GM23248 (cell line): ENCODE measurements around the gene NPAS1. TPM values are rescaled to one million over a fixed set of nuclear protein-coding genes. Genes with fewer than 3 reads are reported as not detected.

ENCODE experiments used
- DNase-seq: peaks from one replicate; pipeline ENCODE4 v3.0.0-alpha.2; 2015
- H2AFZ ChIP-seq: fragments of 200-600 bp; sonication (generic); 2 replicates; pipeline ENCODE4 v1.6.1; 2016; ENCODE audit warnings: antibody characterized with exemption
- H3F3A ChIP-seq: fragments of 200-600 bp; sonication (generic); 2 replicates; pipeline ENCODE4 v1.6.1; 2016; ENCODE audit warnings: mild to moderate bottlenecking, antibody characterized with exemption, mixed run types; ENCODE audit not compliant: insufficient read depth
- H3K27ac ChIP-seq: fragments of 200-600 bp; sonication (generic); 2 replicates; pipeline ENCODE4 v1.5.1; 2016; ENCODE audit warnings: mild to moderate bottlenecking
- H3K27me3 ChIP-seq: fragments of 200-600 bp; sonication (generic); replicated peaks from 2 replicates; pipeline ENCODE4 v1.6.1; 2016; ENCODE audit warnings: mild to moderate bottlenecking; ENCODE audit not compliant: insufficient read depth
- H3K36me3 ChIP-seq: fragments of 200-600 bp; sonication (generic); 2 replicates; pipeline ENCODE4 v1.6.1; 2016; ENCODE audit warnings: low read depth, mild to moderate bottlenecking
- H3K4me1 ChIP-seq: fragments of 200-600 bp; sonication (generic); 2 replicates; pipeline ENCODE4 v1.6.1; 2016; ENCODE audit warnings: mild to moderate bottlenecking; ENCODE audit not compliant: insufficient read depth
- H3K4me2 ChIP-seq: fragments of 200-600 bp; sonication (generic); one replicate; pipeline ENCODE4 v1.6.1; 2016; ENCODE audit warnings: mild to moderate bottlenecking; ENCODE audit not compliant: unreplicated experiment
- H3K4me3 ChIP-seq: fragments of 200-600 bp; sonication (generic); 2 replicates; pipeline ENCODE4 v1.5.1; 2016; ENCODE audit warnings: mild to moderate bottlenecking
- H3K79me2 ChIP-seq: fragments of 200-600 bp; sonication (generic); 2 replicates; pipeline ENCODE4 v1.6.1; 2016; ENCODE audit warnings: mild to moderate bottlenecking; ENCODE audit not compliant: insufficient read depth
- H3K9ac ChIP-seq: fragments of 200-600 bp; sonication (generic); 2 replicates; pipeline ENCODE4 v1.6.1; 2016; ENCODE audit warnings: mild to moderate bottlenecking
- H3K9me2 ChIP-seq: fragments of 200-600 bp; sonication (generic); 2 replicates; pipeline ENCODE4 v1.6.1; 2016; ENCODE audit warnings: mixed run types, mild to moderate bottlenecking, moderate library complexity; ENCODE audit not compliant: insufficient read depth
- H3K9me3 ChIP-seq: fragments of 200-600 bp; sonication (generic); one replicate; pipeline ENCODE4 v1.6.1; 2017; ENCODE audit warnings: low read depth
- H4K20me1 ChIP-seq: fragments of 200-600 bp; sonication (generic); 2 replicates; pipeline ENCODE4 v1.6.0; 2016; ENCODE audit not compliant: insufficient read depth
- EZH2 ChIP-seq: fragments of 200-600 bp; sonication (generic); IDR thresholded peaks from 2 replicates; pipeline ENCODE4 v1.6.1; 2018; ENCODE audit warnings: antibody characterized with exemption, mild to moderate bottlenecking; ENCODE audit not compliant: insufficient read depth, poor library complexity, severe bottlenecking
- EZH2phosphoT487 ChIP-seq: fragments of 200-600 bp; sonication (generic); IDR thresholded peaks from 2 replicates; pipeline ENCODE4 v1.6.1; 2018; ENCODE audit warnings: antibody characterized with exemption, moderate library complexity, mild to moderate bottlenecking, low read depth; ENCODE audit not compliant: insufficient read depth
- WGBS, 2 experiments: methylation state at CpG; one replicate each; pipeline ENCODE4 v1.1.6; 2015 to 2017; ENCODE audit warnings: low lambda C conversion rate in 2 of 2, low coverage in 1 of 2; ENCODE audit errors: missing lambda C conversion rate in 2 of 2; 5-methylcytosine and 5-hydroxymethylcytosine counted together
- in situ Hi-C: fragments of 300-500 bp; cut with MboI; formaldehyde crosslinking; loops from 2 replicates; pipeline ENCODE4 v1.15.0; 2020
- polyA plus RNA-seq: library from polyadenylated mRNA; unstranded; fragments of >200 nt; fragmentation: Nextera tagmentation; extraction: Ambion mirVana; gene quantifications from 2 replicates; pipeline ENCODE4 v1.2.1, GENCODE V29; 2016
- total RNA-seq: library from RNA; depleted of rRNA; stranded (reverse); fragments of >200 nt; shearing (Covaris generic); gene quantifications from 2 replicates; pipeline ENCODE4 v1.2.3, GENCODE V29; 2014; rRNA removed

Gene NPAS1, protein sequence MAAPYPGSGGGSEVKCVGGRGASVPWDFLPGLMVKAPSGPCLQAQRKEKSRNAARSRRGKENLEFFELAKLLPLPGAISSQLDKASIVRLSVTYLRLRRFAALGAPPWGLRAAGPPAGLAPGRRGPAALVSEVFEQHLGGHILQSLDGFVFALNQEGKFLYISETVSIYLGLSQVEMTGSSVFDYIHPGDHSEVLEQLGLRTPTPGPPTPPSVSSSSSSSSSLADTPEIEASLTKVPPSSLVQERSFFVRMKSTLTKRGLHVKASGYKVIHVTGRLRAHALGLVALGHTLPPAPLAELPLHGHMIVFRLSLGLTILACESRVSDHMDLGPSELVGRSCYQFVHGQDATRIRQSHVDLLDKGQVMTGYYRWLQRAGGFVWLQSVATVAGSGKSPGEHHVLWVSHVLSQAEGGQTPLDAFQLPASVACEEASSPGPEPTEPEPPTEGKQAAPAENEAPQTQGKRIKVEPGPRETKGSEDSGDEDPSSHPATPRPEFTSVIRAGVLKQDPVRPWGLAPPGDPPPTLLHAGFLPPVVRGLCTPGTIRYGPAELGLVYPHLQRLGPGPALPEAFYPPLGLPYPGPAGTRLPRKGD
- 8.6 and 10.6 TPM in 2 replicates for total RNA-seq
- polyA plus RNA-seq = 21.1 and 23.2 TPM in 2 replicates

DNA sequence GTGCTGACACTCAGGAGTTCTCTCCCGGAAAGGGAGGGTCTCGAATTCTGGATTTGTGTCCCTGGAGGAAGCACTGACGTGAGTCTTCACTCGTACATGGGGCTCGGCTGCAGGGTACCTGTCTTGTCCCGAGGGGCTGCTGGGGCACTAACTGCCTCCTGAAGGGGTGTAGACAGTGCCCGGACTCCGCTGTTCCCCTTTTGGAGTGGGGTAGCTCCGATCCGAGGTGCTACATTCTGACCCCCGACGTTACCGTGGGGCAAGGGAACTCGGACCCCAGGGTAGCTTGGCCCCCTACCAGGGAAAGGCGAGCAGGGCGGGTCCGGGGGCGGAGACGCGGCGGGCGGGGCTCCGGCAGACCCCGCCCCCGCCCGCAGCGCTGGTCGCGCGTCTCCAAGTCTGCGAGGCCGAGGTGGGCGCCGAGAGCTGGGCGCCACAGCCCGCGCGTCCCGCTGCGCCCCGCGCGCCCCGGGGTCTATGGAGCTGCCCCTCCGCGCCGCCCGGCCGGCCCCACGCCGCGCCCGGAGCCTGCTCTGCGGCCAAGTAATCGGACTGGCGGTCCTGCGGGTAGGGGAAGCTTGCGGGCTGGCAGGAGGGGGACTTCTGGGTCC is at the start of gene NPAS1:
Gene NPAS1 (plus strand): TSS at position 407 of the 611 bp plus-strand sequence. CDS start 1,211 bp downstream, outside the sequence.
- H3K4me2 ChIP-seq = peak within 1 kb of the TSS; percentile 94
- 3 to 5% methylated on average over 25 to 57 of the region's 58 CpGs for WGBS, 2 experiments
- no peaks in the 10 kb centered on the region for H3K79me2 ChIP-seq
- H3K4me3 ChIP-seq = peak within 1 kb of the TSS; percentile 74
- no peaks in the 10 kb centered on the region for H3K9me2 ChIP-seq
- no peaks in the 10 kb centered on the region for H3K4me1 ChIP-seq
- no peak within 1 kb of the TSS for H3K27ac ChIP-seq
- H3F3A ChIP-seq = 0 out of 2 replicates have a peak, but pooled peaks cover 6% of the 10 kb centered on the region
- TF ChIP-seq EZH2 (no peak), EZH2phosphoT487 (no peak)
- peak within 1 kb of the TSS; percentile 65 for H2AFZ ChIP-seq
- in situ Hi-C loops = no loop called here
- no peaks in the 10 kb centered on the region for H3K9me3 ChIP-seq
- H4K20me1 ChIP-seq = no peaks in the 10 kb centered on the region
- no peaks in the 10 kb centered on the region for H3K27me3 ChIP-seq
- H3K9ac ChIP-seq = peak within 1 kb of the TSS; percentile 81
- no peaks in the 10 kb centered on the region for H3K36me3 ChIP-seq
- DNase-seq = peak; percentile 60

GRCh38 chr19:46970815-46971214 is 48.8 kb upstream of the NPAS1 start:
- H3K9ac ChIP-seq = peak overlapping the region; percentile 80

DNA sequence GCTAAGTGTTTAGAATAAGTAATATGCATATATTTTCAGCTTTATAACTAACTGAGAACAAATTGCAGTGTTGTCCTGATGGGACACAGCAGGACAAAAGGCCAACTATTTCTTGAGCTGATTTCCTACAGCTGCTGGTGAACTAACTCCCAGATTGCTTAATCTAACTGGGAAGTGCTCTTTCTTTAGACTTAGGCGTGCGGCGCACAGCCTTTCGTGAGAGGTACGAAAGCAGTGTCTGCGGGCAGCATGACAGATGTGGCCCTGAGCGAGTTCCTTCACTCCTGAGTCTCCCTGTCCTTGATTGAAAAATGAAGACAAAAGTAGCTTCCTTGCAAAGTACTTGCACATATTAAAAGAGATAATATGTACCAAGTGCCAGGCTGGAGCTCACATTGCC is 47.3 kb upstream of the NPAS1 start:
- H3K79me2 ChIP-seq = peaks cover 71% of the 10 kb centered on the region
- in situ Hi-C loops = no loop called here
- peak; percentile 81 for DNase-seq

More at GRCh38 chr19:46970815-46971214, 48.8 kb upstream of the NPAS1 start:
- Histone ChIP-seq H3K27me3 (no peaks in the 10 kb centered on the region), H3K4me3 (no peak overlapping the region), H2AFZ (no peak overlapping the region), H3K36me3 (peaks cover under 1% of the 10 kb centered on the region; the same call in 1 of the 2 replicates), H3F3A (peaks cover 46% of the 10 kb centered on the region), H3K27ac (peak overlapping the region; percentile 98), H3K79me2 (peaks cover 86% of the 10 kb centered on the region), H4K20me1 (no peaks in the 10 kb centered on the region), H3K9me3 (no peaks in the 10 kb centered on the region), H3K4me2 (peak overlapping the region; percentile 45), H3K9me2 (no peaks in the 10 kb centered on the region), H3K4me1 (peaks cover 55% of the 10 kb centered on the region)
- DNase-seq = peak; percentile 95
- TF ChIP-seq EZH2phosphoT487 (peak; percentile 68; the same call in 1 of the 2 replicates), EZH2 (no peak)
- WGBS, 2 experiments = 2 to 3% methylated on average over 9 of the region's 9 CpGs
- in situ Hi-C loops = no loop called here

GRCh38 chr19:46974181-46974580 is 45.5 kb upstream of the NPAS1 start:
- Histone ChIP-seq H3K36me3 (no peaks in the 10 kb centered on the region), H3K4me3 (no peak overlapping the region), H3K27me3 (no peaks in the 10 kb centered on the region), H3K79me2 (peaks cover 68% of the 10 kb centered on the region), H2AFZ (no peak overlapping the region), H3K4me2 (no peak overlapping the region), H3K9ac (no peak overlapping the region), H3K4me1 (peaks cover 72% of the 10 kb centered on the region), H3F3A (peaks cover 63% of the 10 kb centered on the region), H3K9me3 (no peaks in the 10 kb centered on the region), H4K20me1 (no peaks in the 10 kb centered on the region), H3K27ac (peak overlapping the region; percentile 99), H3K9me2 (no peaks in the 10 kb centered on the region)
- no peak for TF ChIP-seq EZH2
- no peak for TF ChIP-seq EZH2phosphoT487
- WGBS, 2 experiments = 95% methylated on average over 4 of the region's 4 CpGs
- in situ Hi-C loops = no loop called here
- no peak for DNase-seq

More for the DNA sequence above, 47.3 kb upstream of the NPAS1 start:
- Histone ChIP-seq H3K36me3 (no peaks in the 10 kb centered on the region), H2AFZ (no peak overlapping the region), H3K4me1 (peaks cover 68% of the 10 kb centered on the region), H3F3A (peaks cover 53% of the 10 kb centered on the region), H3K27ac (peak overlapping the region; percentile 98), H3K4me3 (no peak overlapping the region), H3K9me3 (no peaks in the 10 kb centered on the region), H4K20me1 (no peaks in the 10 kb centered on the region), H3K4me2 (no peak overlapping the region), H3K9me2 (no peaks in the 10 kb centered on the region), H3K9ac (peak overlapping the region; percentile 72), H3K27me3 (no peaks in the 10 kb centered on the region)
- TF ChIP-seq EZH2 (no peak), EZH2phosphoT487 (no peak)
- 52 to 55% methylated on average over 7 of the region's 7 CpGs for WGBS, 2 experiments
